SK-N-SH (cell line): ENCODE measurements around the gene MYBPC3.

Experiments used
- CTCF ChIP-seq: fragments of 200-600 bp; sonication (generic); IDR thresholded peaks from 2 replicates; pipeline ENCODE4 v1.6.1; 2017; ENCODE audit warnings: antibody characterized with exemption, mild to moderate bottlenecking, moderate library complexity
- EZH2phosphoT487 ChIP-seq: fragments of 200-600 bp; sonication (generic); IDR thresholded peaks from 2 replicates; pipeline ENCODE4 v1.6.1; 2017; ENCODE audit warnings: low read depth, mixed run types, mild to moderate bottlenecking, antibody characterized with exemption, moderate library complexity, borderline replicate concordance
- MAX ChIP-seq: IDR thresholded peaks from 2 replicates; pipeline ENCODE4 v1.4.0; 2012; ENCODE audit warnings: low read depth
- REST ChIP-seq: IDR thresholded peaks from 2 replicates; pipeline ENCODE4 v1.6.1; 2012; ENCODE audit warnings: mild to moderate bottlenecking, low read depth, low read length, moderate library complexity
- SMC3 ChIP-seq: IDR thresholded peaks from 2 replicates; pipeline ENCODE4 v1.6.1; 2012; ENCODE audit warnings: low read depth, low read length, improper control_type of control experiment
- TAF1 ChIP-seq: IDR thresholded peaks from 2 replicates; pipeline ENCODE4 v1.6.1; 2012; ENCODE audit warnings: low read depth, mild to moderate bottlenecking, low read length, moderate library complexity, borderline replicate concordance

- TF ChIP-seq EZH2phosphoT487 (no peak), CTCF (no peak), SMC3 (no peak), MAX (no peak), TAF1 (no peak), REST (no peak)
These were observed 47.6 kb upstream of the MYBPC3 start for GRCh38 chr11:47399860-47400767.
